HG02840 (cell line): ENCODE results near the gene NOX4.

Source experiments
- ATAC-seq: cut with Tn5 transposase; IDR thresholded peaks from one replicate; pipeline ENCODE4 v1.9.1; 2021; ENCODE audit warnings: mild to moderate bottlenecking, moderate library complexity, moderate number of reproducible peaks; ENCODE audit not compliant: unreplicated experiment, low FRiP score

NOX4 gene

DNA sequence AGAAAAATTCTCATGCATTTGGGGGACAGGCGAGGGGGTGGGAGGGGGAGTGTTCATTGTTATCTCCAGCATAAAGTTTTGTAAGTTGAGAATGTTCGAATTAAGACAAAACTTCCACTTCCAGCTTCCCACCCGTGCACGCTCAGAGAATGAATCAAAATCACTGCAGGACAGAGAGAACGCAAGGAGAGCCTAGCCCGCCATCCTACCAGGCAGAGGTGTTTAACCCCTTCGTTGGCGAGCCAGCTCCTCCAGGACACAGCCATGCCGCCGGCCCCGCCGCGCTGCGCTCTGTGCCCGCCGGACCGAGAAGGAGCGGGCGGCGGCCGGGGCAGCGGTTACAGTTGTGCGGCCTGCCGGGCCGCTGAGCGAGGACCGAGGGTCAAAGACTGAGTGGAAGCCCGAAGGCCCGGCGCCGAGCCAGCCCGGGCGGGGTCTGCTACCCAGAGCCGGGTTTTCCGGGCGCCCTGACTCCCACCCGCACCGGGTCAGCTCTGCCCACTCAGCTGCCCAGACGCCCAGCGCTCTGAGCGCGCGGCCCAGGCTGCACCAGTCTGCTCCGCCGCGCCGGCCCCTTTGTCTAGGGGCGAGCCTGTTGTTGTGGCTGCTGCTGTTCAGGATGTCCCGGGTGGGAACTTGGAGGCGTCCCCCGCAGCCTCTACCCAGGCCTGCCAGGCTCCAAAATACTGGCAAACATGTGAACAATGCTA is at the start of gene NOX4:
TSS of gene NOX4 (minus strand) at position 395 of the 710 bp plus-strand sequence. CDS start at position 266, 129 bp downstream.
- no peak for ATAC-seq

DNA sequence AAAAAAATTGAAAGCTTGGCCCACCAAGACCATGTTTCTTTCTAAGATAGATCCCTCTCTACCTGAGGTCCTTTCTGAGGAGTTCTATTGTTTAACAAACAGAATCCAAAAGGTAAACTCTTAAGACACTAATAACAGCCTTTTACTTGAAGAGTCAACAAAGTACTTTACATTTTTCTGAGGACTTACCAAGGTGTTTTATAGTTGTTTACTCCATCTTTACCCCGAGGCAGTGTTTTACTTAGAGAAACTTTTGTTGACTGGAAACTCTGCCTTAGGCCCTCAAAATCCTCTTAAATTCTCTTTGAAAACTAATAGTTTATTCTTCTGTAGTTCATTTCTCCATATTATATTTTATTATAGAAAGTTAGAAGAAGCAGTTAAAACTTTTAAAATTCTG is 49.7 kb upstream of the NOX4 start:
- no peak for ATAC-seq

- ATAC-seq, result no peak
Measured at GRCh38 chr11:89537936-89538335, 46.8 kb upstream of the NOX4 start.

GRCh38 chr11:89536926-89537325 is 45.8 kb upstream of the NOX4 start:
- no peak for ATAC-seq

DNA sequence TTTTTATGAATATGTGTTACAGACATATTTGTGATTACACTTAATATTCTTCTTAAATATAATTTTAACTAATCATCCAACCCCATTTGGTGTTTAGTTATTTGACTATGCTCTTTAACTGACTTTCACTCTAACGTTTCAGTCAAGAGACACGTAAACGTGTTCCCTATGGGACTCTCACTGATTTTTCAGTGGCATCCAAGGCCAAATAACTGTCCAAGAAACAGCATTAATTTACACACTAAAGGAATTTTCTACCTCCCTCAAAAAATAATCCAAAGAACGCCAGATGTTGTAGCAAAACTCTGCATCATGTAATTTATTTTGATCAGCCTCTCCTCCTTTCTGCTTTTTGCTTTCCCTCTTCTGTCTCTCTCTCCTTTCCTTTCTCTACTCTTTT is 44.0 kb upstream of the NOX4 start:
- no peak for ATAC-seq

GRCh38 chr11:89529626-89530380 is 38.6 kb upstream of the NOX4 start:
- ATAC-seq, result no peak

DNA sequence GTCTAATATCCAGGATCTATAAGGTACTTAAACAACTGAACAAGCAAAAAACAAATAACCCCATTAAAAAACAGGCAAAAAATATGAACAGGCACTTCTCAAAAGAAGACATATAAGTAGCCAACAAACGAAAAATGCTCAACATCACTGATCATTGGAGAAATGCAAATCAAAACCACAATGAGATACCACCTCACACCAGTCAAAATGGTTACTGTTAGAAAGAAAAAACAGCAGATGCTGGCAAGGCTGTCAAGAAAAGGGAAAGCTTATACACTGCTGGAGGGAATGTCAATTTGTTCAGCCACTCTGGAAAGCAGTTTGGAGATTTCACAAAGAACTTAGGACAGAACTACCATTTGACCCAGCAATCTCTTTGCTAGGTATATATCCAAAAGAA is 30.6 kb upstream of the NOX4 start:
- ATAC-seq, result no peak

GRCh38 chr11:89521294-89521693 is 30.1 kb upstream of the NOX4 start:
- ATAC-seq, result no peak

DNA sequence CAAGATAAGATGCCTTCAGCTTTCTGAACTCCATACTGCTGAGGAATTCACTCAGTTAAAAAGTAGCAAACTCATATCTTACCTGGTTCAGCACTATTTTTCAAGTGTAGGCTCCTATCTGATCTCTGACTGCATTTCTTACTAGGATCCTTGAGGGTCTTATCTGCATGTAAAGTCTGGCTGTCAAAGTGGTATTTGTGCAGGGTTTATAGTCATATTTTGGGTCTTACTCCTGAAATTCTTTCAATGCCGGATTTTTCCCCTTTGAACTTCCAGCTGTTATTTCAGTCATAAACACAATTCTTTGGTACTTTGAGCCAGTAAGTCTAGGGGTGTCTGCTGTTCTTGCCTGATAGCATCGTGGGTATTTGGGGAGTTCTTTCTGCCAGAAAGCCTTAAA is 25.3 kb upstream of the NOX4 start:
- ATAC-seq, result no peak

DNA sequence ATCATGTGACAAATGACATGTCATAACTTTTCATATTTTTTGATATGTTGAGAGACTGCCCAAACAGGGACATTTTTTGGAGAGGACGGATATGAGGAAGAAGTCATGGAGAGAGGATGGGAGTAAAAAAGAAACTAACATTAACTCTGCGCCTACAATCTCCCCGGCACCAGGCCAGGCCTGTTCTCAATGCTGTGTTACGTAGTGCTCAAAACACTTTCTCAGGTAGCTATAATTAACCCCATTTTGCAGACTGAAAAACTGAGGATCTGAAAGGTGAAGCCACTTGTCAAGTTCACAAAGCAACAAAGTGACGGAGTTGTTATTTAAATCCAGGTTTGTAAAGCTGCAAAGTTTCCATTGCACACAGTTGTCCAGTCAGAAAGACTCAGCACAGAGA is 17.4 kb upstream of the NOX4 start:
- ATAC-seq, result no peak

DNA sequence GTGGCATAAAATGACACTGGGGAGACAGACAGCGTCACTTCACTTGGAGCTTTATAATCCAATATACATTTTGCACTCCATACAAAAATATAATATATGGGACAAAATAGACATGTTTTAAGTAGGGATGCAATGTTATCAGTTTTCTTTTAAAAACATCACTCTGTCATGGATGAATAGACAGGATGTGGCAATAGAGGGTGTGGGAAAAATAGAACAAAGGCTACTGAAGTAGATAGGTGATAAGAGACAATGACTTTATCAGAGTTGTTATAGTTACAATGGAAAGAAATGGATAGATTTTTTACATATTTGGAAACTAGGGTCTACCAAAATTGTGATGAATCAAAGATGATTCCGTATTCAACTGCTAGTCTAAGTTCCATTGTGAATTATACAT is 13.1 kb upstream of the NOX4 start:
- ATAC-seq, result no peak

- no peak for ATAC-seq
Measured at GRCh38 chr11:89503422-89503821, 12.2 kb upstream of the NOX4 start.

DNA sequence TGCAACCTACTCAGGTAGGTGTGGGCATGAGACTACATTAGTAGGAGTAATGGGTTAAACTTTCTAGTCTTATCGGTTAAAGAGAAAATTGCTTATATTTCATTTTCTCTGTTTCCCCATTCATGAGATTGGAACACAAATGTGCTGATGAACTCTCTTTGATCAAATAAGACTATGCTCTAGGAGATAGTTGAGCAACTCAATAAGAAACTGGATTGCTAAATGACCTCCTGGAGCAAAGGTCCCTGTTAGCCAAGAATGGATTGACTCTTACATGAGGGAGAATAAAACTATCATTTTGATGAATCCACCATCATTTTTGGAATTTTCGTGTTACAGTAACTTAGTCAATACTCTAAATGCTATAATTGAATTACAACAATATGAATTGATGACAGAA is 11.1 kb upstream of the NOX4 start:
- no peak for ATAC-seq

DNA sequence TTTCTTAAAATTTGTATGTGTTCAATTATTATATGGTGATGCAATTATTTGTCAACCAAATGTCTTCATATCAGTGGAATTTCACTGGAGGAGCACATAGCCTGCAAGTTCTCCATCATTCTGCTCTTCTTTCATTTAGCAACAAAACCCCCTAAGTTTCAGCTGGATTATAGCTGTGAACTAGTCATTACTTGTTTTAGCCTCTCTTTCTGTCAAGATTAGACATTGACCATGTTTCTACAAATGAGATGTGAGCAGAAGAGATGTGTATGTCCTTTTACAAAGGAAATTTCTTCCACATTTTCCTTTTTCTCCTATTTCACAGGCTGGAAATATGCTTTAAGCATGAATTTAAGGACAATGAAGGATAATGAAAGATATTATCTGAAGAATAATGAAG is 9.2 kb upstream of the NOX4 start:
- ATAC-seq, result no peak

- no peak for ATAC-seq
Measured at GRCh38 chr11:89498845-89499448, 7.8 kb upstream of the NOX4 start.

GRCh38 chr11:89495951-89496350 is 4.8 kb upstream of the NOX4 start:
- ATAC-seq, result no peak

DNA sequence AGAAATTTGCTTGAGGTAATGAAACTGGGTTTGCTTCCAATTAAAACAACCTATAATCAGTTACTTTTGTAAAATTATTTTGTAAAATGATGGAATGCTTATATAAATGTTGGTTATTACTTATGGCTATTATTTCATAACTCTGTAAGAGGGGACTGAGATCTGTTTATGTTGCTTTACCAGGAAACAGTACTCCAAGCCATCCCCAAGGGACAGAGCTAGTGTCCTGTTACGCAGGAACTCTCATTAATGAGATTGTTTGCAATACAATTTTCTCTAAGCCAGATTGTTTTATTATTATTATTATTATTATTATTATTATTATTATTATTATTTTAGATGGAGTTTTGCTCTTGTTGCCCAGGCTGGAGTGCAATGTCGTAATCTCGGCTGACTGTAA is 2.3 kb upstream of the NOX4 start:
- ATAC-seq, result no peak

GRCh38 chr11:89490602-89490980 is 584 bp downstream of the NOX4 start:
- no peak for ATAC-seq

DNA sequence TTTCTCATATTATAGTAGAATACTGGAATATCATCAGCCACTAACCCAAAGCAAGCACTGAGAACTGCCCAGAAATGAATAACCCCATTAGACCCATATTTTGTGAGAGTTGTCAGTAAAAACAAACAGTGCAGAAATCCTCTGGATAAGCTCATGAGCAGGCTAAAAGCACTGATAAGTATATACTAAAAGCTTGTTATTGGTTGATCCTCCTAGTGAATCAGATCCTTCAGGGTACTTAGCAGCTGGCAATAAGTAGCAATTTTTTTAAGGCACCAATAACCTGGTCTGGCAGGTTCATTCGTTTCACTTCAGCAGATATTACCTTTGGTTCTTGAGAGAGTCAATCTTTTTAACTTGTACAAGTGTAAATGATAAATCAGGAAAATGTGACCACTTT is 1.2 kb downstream of the NOX4 start:
- no peak for ATAC-seq

DNA sequence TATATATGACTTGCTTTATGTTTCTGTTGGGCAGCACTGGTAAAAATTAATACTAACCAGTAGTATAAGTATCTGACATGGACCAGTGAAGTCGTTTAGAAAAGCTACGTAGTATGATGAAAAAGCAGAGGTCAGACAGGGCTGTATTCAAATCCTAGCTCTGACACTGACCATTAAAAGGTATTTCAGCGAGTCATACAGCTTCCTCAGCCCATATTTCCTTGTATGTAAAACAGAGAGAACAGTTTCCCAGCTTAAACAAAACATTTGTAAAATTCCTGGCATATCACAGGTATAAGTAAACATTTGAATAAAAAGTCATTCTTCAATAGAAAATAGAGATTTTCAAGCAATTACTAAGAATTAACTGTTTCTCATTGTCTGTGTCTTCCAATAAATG is 4.2 kb downstream of the NOX4 start:
- ATAC-seq, result no peak

DNA sequence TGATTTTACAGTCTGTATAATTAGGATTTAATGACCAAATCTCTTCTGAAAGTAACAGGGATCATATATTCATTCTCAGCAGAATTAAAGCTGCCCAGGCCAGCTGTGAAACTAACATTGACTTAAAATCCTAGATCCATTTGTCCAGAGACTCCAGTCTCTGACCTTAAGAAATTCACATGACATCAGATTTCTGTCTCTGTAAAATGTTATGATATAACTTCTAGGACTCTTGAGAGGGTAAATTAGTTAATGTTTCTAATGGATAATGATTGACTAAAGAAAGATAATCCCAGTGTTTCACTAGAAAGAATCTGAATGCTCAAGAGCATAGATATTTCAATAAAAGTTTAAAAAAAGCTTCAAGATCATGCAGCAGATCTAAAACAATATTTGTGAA is 6.3 kb downstream of the NOX4 start:
- ATAC-seq, result no peak

GRCh38 chr11:89477175-89477574 is 14.0 kb downstream of the NOX4 start:
- ATAC-seq, result no peak
